Measurements from ENCODE around the gene RGS9.

- TF ChIP-seq CTCF (IDR thresholded peaks at IDR 0.05; ENCODE audit: insufficient read depth, low read length, poor library complexity, severe bottlenecking) (no peak), EZH2phosphoT487 (conservative IDR thresholded peaks at IDR 0.05; ENCODE audit: low read length) (no peak)
These were observed 2.1 kb downstream of the RGS9 start for GRCh38 chr17:65139101-65139764.

Data from SU-DHL-6 (cell line).